ENCODE data around the gene DPYSL5. TPM values are rescaled to one million over a fixed set of nuclear protein-coding genes. Genes with fewer than 3 reads are reported as not detected.

Gene DPYSL5
- total RNA-seq, 2 donors from 2014 or later = 0.24 to 0.35 TPM

DNA sequence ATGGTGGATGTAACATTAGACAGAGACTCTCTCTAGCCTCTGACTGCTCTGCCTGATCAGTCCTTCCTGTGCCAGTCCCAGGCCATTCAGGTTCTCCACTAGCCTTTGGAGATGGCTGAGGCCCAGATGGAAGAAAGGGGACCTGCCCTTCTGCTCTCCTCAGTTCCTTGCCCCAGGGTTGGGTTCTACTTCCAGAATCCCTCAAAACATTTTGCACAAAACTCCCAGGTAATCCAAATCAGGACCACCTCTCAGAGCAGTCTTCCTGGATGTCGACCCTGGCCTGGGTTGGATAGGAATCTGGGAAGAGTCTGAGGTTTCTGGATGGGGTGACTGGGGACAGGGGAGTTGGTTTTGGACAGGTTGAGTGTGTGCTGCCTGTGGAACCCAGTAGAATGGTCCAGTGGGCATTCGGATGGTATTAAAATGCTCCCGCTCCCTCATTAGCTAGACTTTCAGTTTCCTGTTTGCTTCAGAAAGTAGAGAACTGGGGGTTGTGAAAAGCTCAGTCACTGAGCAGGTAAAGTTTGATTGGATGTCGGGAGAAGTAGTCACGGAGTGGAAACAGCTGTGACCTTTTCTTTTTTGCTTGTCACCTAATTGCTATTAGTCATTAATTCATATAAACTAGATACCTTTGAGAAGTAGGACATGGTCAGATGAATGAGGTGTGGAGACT, 37.9 kb downstream of the DPYSL5 start:
- DNase-seq = no peak
- H3K9me3 ChIP-seq = no peaks in the 10 kb centered on the region
- H3K4me3 ChIP-seq = no peak overlapping the region
- intact Hi-C loops (cut with DNase I) = no loop called here
- H3K27me3 ChIP-seq = no peaks in the 10 kb centered on the region
- no peaks in the 10 kb centered on the region for H3K36me3 ChIP-seq
- no peak overlapping the region for H3K9ac ChIP-seq (ENCODE audit: low read depth in 2 of 2, low read length in 2 of 2)
- TF ChIP-seq, protein P1, sequence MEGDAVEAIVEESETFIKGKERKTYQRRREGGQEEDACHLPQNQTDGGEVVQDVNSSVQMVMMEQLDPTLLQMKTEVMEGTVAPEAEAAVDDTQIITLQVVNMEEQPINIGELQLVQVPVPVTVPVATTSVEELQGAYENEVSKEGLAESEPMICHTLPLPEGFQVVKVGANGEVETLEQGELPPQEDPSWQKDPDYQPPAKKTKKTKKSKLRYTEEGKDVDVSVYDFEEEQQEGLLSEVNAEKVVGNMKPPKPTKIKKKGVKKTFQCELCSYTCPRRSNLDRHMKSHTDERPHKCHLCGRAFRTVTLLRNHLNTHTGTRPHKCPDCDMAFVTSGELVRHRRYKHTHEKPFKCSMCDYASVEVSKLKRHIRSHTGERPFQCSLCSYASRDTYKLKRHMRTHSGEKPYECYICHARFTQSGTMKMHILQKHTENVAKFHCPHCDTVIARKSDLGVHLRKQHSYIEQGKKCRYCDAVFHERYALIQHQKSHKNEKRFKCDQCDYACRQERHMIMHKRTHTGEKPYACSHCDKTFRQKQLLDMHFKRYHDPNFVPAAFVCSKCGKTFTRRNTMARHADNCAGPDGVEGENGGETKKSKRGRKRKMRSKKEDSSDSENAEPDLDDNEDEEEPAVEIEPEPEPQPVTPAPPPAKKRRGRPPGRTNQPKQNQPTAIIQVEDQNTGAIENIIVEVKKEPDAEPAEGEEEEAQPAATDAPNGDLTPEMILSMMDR (IDR thresholded peaks at IDR 0.05) = no peak
- H3K4me1 ChIP-seq = no peaks in the 10 kb centered on the region
- H3K27ac ChIP-seq = no peak overlapping the region

DNA sequence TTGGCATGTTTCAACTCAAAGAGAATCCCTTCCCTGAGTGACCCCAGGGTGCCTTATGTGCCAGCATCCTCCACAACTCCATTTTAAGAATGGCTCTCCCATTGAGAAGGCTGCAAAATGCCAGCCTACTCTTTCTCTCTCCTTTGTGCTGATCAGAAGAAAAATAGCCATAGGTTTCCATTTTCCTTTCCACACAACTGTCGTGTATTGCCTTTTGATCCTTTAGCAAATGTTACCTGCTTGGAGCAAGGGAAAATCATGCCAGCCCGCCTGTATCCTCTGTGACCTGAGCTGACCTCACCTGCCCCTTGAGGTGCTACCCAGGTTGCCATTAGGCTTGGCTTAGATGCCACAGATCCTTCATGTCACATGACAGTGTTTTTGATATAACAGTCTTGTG, 38.8 kb downstream of the DPYSL5 start:
- DNase-seq = no peak
- TF ChIP-seq, protein P1 (IDR thresholded peaks at IDR 0.05) = no peak
- no peaks in the 10 kb centered on the region for H3K9me3 ChIP-seq
- no peak overlapping the region for H3K27ac ChIP-seq
- no peaks in the 10 kb centered on the region for H3K36me3 ChIP-seq
- no peak overlapping the region for H3K4me3 ChIP-seq
- H3K9ac ChIP-seq (ENCODE audit: low read depth in 2 of 2, low read length in 2 of 2) = no peak overlapping the region
- no peaks in the 10 kb centered on the region for H3K27me3 ChIP-seq
- no peaks in the 10 kb centered on the region for H3K4me1 ChIP-seq
- intact Hi-C loops (cut with DNase I) = no loop called here

DNA sequence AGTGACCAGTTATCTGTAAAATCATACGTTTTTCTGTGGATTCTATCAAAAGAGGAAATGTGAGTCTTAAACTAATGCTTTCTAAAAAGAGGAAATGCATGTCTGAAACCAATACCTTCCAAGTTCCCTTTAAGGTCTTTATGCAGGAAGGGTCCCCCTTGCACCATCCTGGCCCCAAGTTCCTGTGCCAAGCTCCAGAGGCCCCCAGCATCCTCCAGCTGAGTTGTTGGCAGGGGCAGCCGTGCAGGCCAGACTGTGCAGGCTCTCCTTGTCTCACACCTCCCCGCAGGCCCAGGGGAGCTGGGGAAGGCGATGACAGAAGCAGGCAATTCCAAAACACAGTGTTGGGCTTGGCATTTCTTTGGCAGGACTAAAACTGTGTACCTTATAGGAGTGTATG, 39.2 kb downstream of the DPYSL5 start:
- no peaks in the 10 kb centered on the region for H3K4me1 ChIP-seq
- H3K9me3 ChIP-seq = no peaks in the 10 kb centered on the region
- no peaks in the 10 kb centered on the region for H3K27me3 ChIP-seq
- intact Hi-C loops (cut with DNase I) = no loop called here
- H3K27ac ChIP-seq = no peak overlapping the region
- no peak overlapping the region for H3K9ac ChIP-seq (ENCODE audit: low read depth in 2 of 2, low read length in 2 of 2)
- no peak overlapping the region for H3K4me3 ChIP-seq
- no peaks in the 10 kb centered on the region for H3K36me3 ChIP-seq
- DNase-seq = no peak
- TF ChIP-seq, protein P1 (IDR thresholded peaks at IDR 0.05) = no peak

DNA sequence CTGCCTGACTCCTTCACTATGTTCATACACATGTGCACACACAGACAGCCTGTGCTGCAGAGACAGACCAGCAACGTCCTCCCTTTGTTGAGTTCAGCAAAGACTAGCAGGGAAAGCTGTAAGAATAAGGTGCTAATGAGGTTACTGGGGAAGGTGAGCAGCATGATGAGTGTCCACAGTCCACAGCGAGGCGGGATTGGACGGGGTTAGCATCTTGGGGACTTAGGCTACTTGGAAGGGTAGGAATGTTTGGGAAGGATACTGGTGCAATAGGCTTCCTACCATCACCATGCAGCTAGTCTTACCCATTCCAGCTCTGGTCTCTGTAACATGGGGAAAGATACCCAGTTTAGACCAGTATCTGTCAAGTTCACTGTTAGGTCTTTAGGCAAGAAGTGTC, 41.9 kb downstream of the DPYSL5 start:
- Histone ChIP-seq H3K4me3 (no peak overlapping the region), H3K27ac (no peak overlapping the region), H3K9me3 (no peaks in the 10 kb centered on the region), H3K9ac (ENCODE audit: low read depth in 2 of 2, low read length in 2 of 2) (no peak overlapping the region), H3K4me1 (no peaks in the 10 kb centered on the region), H3K36me3 (no peaks in the 10 kb centered on the region), H3K27me3 (no peaks in the 10 kb centered on the region)
- TF ChIP-seq, protein P1 (IDR thresholded peaks at IDR 0.05) = no peak
- DNase-seq = no peak
- intact Hi-C loops (cut with DNase I) = no loop called here

DNA sequence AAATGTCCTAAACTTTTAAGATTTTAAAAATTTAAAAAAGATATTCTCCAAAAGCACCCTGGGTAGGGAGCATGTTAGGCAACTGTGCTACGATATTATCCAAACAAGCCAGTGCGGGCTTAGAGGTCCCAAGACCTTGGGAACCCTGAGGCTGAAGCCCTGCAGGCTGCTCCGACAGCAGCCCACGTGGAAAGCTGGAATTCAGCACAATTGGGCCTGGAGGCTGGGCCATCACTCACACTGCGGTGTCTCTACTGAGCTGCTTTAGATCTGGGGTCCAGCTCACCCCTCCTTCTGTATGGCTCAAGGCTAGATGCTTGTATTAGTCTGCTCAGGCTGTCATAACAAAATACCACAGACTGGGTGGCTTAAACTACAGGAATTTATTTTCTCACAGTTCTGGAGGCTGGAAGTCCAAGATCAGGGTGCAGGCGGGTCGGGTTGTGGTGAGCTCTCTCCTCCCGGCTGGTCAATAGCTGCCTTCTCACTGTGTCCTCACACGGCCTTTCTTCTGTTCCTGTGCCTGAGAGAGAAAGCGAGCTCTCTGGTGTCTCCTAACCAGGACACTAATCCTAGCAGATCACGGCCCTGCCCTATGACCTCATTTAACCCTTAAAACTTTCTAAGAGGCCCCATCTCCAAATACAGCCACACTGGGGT, 42.5 kb downstream of the DPYSL5 start:
- Histone ChIP-seq H3K36me3 (no peaks in the 10 kb centered on the region), H3K9me3 (no peaks in the 10 kb centered on the region), H3K4me3 (no peak overlapping the region), H3K9ac (ENCODE audit: low read depth in 2 of 2, low read length in 2 of 2) (no peak overlapping the region), H3K27me3 (no peaks in the 10 kb centered on the region), H3K4me1 (no peaks in the 10 kb centered on the region), H3K27ac (no peak overlapping the region)
- DNase-seq = no peak
- intact Hi-C loops (cut with DNase I) = no loop called here
- TF ChIP-seq, protein P1 (IDR thresholded peaks at IDR 0.05) = no peak

Data from colonic mucosa (tissue), 4 donors.